ENCODE measurements around the gene CDX2.

The CDX2 gene

DNA sequence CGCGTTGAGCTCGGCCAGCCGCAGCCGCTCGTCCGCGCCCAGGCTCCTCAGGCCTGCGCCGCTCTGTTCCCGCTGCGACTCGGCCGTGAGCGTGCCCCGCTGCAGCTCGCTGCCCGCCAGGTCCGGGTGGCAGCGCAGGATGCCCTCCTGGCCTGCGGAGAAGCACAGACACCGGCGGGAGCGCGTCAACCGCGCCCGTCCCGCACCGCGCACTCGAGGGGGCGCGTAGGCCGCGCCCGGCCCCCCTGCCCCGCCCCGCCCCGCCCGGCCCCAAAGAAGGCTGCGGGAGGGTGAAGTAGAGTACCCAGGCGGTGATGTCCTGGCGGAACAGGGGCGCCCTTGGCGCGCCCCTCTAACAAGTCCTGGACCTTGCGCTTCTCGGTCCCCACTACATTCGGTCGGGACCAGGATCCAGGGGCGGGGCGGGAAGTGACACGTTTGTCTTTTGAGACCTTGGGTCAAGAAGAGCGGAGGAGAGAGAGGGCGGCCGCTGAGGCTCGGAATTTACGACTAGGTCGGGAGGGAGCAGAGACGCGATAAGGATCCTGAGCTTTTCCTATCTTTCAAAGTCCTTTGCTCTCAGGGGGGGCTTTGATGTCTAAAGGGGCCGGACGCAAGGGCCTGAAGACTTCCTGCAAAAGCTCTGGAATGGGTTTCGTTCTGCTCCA, 9.3 kb upstream of the CDX2 start:
- no peak for DNase-seq (ENCODE audit: low read depth)

DNA sequence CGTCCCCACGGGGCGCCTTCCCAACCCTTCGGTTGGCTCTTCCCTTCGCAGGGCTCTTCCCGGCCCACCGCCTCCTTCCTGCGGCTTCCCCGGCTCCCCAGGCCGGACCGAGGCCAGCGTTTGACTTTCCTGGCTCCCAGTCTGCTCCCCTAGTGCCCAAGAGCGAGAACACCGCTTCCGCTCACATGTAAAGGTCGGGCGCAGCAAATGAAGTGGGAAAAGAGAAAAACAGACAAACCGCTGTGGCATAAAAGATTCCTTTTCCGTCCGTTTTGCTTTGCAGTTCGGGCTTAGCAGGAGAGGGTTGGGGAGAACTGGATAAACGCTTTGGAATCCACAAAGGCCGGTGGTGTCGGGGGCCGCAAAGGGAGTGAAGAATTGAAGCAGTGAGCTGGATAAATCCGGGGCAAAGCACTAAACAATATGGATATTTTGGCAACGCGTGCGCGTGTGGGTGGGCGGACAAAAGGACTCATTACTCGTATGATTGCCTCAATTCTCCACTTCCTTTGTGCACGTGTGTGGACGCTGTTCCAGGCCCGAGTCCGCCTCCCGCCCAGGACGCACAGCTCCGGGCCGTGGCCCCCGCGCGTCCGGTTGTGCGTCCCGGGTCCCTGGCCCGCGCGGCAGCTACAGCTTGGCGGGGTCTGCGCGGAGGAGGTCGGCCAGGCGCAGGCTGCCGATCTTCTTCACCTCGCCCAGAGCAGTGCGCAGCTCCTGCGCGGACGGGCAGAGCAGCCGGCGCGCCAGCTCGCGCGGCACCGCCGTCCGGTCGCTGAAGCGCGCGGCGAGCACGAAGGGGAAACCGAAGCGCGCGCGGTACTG, 8.6 kb upstream of the CDX2 start:
- DNase-seq (ENCODE audit: low read depth): no peak

DNA sequence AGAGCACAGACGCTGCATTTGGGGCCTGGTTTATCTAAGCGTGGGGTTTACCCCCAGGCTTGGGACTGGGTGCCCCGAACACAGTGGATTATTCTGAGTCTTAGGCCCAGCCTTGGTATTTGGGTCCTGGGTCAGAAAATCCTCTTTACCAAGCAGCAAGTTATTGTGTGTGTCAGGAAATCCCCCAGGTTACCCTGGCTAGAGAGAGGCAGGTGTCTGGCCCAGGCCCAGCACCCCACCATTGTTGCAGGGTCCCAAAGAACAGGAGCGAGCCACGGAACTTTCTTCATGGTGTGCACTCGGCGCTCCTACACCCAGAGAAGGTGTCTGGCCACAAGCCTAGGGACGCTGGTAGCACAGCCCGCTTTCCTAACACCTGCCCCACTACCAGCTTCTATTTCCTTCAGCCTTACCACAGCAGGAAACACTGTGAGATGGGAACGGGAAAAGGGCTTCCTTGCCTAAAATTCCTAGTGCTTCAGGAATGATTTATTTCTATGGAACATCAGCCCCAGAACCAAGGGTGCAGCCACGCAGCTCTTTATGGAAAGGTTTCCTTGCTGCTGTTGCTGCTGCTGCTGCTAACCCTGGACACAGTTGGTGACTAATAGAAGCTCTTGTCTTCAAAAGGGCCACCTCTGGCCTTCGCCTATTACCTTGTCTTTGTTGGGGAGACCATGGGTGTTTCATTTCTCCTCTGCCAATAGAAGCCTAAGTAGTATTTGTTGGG, 7.4 kb upstream of the CDX2 start:
- no peak for DNase-seq (ENCODE audit: low read depth)

DNA sequence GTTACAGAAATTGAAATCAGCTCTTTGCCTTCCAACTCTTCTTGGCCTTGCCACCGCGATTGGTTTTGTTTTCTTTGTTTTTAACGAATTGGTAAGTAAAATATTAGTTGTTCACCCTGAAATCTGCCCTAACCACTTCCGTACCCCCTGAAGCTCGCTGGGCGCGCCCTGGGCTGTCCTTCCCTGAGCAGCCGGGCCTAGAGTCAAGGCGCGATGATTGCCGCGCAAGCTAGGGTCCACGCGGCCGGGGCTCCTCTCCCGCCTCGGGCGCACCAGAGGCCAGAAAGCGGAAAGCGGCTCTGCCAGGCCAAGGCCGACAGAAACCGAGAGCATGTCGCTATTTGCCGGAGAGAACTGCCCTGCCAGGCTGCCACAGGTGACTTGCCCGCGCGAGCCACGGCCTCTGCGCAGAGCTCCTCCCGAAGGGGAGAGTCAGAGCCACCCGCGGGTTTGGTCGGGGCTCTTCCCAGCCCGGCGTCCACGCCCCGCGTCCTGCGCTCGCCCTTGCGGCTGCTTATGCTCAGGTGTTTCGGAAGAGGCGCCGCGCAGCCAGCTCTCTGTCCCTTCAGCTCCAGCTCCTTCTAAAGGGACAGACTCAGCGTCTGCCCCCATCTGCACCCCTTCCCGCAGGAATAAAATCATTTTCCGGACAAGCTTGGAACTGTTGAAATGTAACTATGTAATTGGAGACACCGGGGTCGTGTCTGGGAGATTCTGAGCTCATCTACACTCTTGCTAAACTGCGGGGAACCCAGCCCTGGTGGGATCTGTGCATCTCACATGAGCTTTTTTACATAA, 6.6 kb upstream of the CDX2 start:
- DNase-seq (ENCODE audit: low read depth): no peak

DNA sequence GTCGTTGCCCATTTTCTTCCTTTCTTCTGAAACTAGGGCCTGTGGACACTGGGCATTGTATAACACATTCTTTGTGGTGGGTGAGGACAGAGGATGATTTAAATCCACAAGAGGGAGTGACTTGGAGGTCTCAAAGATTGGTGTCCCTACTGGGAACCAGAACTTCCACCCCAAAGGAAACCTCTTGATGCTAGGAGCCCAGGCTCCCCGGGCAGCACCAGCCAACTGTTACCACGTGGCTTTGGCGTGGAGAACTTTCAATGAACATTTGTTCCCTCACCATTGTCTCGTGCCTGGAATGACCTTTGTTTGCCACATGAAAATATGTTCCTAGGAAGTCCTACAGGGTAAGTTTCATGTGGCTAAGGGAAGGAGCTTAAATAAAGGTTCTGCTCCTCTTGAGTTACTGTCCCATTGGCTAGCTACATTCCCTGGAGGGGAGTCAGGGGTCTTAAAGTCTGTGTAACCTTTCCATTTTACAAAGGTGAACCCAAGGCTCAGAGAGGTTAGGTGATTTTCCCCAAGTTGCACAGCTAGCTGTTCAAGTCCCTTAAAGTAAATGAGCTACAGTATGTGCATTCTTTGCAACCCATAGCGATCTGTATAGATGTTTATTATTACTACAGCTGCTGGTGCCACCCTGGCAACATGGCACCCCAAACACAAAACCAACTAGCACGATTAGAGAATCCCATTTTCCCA, 5.0 kb upstream of the CDX2 start:
- no peak for DNase-seq (ENCODE audit: low read depth)

DNA sequence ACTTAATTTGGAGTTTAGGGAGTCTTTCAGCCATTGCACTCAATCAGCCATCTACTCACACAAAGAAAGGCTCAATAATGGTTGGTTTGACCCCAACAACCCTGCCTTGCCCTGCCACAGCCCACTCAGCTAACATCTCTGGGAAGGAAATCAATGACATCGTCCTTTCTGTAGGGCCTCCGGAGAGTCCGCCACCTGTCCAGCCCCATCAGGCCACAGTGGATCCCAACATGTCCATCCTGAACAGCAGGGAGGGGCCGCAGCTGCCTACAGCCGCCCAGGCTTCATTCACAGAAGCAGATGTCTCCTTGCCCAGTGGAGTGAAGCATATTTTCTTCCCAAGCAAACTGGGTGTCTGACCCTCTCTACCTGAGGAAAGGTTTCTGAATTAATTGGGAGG, 4.2 kb upstream of the CDX2 start:
- DNase-seq (ENCODE audit: low read depth): no peak

DNA sequence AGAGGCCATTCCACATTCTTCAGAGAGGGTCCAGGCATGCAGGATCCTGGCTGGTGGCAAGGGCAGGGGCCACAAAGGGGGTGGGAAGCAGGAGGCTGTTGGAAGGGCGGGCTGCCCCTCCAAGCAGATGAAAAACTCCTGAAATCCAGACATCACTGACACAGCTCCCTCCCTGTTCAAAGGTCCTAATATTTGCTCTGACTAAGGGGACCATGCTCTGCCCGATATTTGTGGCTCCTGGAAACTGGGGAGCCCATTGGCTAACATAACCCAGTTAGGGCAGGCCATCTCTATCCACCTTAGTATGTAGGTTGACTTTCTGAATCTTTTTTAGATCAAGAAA, 3.3 kb upstream of the CDX2 start:
- no peak for DNase-seq (ENCODE audit: low read depth)

DNA sequence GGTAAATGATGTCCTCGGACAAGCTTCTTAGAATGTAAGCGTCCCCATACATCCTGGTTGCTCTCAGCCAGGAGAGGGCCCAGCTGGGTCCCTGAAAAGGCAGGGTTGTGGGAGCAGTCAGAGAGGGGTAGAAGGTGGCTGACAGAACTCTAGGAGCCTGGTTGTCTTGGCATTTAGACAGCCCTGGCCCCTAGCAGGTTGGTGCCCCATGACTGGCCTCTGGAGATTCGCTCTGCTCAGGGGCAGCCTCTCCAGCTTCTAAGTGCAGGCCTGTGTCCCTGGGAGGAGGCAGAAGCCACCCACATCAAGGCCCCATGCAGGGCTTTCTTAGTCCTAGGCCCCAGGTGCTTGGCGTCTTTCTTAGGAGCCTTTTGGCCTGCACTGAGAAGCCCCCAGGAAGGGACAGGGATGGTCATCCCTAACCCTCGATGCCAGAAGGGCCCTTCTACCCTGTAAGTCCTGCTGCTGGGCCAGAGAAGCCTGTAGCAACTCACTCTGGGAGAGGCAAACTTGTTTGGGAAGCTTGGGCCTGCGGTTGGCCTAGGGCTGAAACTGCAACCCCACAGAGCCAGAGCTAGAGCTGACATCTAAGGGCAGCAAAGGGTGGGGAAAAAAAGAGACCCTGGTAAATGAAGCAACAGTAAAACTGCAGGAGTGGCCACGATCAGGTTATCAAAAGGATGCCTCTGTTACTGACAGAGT, 2.8 kb upstream of the CDX2 start:
- DNase-seq (ENCODE audit: low read depth): no peak

DNA sequence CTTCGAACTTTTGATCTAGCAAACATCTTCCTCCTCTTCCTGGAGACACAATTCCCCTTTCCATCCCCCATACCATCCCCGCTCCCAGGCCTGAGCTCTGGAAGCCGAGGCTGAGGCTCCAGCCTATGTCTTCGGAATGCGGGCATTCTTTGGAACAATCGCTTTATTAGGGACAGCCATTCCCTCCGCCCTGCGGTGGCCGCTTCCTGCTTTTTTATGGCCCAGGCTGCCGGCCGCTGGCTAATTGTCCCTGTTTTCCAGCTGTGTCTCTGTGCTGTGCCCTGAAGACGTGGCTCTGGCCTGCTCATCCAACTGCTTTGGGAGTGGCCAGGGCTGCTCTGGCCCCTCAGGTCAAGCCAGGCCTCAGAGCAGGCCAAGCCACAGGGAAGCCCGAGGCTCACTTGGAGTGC, 2.1 kb upstream of the CDX2 start:
- no peak for DNase-seq (ENCODE audit: low read depth)

DNA sequence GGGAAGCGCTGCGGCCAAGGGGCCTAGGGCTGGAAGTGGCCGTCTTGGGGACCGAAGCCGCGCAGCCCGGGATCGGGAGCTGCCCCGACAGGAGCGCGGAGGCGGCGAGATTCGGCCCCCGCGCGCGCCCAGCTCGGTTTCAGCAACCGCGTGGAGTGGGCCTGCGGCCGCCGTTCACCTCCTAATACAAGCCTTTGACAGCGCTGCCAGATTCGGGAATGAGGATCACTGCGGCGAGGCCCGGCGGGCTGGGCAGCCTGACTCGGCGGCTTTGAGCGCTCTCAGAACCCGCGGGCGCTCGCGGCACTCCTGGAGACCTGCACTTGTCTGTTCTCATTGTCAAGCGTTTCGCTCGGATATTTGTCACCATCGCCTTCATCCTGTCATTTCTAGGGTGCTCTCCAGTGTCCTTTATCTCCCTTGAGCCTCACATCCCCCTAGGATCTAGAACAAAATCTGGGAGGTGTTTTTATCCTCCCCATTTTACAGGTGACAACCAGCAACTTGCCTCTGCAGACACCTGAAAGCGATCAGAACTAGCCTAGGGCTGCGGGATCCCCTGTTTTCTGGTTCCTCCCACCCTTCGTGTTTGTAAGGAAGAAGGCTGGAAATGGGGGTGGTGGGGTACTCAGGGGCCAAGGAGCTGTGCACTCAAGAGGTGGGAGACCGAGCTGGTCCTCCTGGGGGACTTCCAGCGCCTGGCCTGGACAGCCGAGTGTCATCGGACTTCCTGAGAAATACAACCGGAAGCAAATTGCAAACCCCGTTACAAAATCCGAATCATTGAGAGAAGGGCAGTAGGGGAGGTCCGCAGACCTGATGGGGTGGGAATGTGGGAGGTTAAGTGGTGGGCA, 1.5 kb upstream of the CDX2 start:
- no peak for DNase-seq (ENCODE audit: low read depth)

DNA sequence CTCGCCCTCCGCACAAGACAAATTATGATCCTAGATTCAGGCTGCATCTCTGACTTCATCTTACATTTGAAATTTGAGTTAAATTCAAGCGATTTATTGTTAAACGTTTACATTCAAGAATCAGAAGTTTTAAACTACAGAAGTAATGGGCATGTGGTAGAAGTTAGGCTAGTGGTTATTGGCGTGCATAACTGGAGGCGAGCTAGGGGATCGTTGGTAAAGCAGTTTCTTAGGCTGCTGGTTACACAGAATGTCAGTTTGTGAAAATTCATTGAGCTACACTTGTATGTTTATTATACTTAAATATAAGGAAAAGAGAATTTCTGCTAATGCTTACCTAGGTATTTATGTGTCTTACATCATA, 733 bp upstream of the CDX2 start:
- no peak for DNase-seq (ENCODE audit: low read depth)

DNA sequence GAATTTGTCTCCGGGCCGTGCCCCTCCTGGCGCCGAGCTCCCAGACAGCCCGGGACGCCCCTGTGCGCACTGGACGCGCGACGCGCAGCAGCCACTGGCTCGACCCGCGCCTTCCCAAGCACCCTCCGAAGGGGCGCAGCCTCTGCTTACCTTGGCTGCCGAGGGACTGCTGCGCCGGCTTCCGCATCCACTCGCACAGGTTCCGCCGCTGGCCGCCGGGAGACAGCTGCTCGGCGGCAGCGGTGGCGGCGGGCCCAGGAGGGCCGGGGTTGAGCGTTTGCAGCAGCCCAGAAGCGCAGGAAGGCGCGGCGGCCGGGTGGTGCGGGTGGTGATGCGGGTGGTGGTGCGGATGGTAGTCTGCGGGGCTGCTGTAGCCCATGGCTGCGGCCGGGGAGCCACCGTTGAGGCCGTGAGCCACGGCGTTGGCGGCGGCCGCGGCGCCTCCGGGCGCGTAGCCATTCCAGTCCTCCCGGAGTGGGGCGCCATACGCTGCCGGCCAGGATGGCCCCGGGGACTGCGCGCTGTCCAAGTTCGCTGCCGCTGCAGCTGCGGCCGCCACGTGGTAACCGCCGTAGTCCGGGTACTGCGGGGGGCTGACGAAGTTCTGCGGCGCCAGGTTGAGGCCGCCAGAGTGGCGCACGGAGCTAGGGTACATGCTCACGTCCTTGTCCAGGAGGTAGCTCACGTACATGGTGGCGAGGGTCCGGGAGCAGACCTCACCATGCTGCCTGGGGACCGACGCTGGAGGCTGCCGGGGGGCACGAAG, 616 bp downstream of the CDX2 start:
- no peak for DNase-seq (ENCODE audit: low read depth)

DNA sequence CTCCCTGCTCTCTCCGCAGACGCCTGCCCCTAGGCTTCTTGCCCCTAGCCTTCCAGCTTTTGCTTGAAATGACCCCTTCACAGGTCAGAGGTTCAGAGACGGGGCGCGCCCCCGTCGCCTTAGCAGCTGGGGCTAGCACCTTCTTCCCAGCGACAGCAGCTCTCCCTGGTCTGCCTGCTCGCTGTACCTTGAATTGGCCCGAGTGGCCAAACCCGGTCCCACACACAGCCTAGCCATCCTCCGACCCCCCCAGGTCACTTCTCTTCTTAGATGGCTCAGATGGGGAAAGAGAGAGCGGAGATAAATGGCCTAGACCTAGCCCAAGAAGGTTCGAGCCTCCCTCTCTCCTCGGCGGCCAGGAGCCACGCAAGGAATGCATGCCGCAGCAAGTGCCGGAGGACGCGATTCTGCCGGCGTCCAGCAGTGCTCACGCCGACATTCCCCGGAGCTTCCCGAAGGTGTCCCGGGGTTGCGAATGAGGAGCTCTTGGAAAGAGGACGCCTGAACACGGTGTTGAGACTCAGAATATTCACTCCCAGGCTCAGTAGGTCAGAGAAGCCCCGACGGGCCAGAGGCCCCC, 1.3 kb downstream of the CDX2 start:
- DNase-seq (ENCODE audit: low read depth): no peak

DNA sequence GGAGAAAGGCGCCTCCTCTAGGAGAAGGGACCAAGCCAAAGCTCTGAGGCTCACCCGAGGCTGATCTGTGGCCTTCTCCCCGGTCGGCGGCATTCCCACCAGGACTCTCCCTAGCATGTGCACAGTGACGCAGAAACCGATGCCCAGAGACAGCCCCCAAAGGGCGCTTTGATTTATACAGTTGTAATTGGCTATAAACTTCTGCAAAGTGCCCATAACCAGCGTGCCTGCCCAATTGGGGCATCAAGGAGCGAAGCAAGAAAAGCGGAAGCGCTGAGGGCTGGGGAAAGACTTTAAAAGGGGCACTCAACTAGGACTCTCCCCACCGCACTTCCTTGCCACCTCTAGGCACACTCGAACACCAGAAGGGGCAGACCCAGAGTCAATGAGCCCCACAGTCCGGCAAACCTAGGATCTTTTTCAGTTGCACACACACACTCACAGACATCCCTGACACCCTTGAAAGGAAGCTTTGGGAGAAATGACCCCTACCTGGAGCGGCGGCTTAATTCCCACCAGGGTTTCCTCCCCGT, 1.8 kb downstream of the CDX2 start:
- DNase-seq (ENCODE audit: low read depth): no peak

DNA sequence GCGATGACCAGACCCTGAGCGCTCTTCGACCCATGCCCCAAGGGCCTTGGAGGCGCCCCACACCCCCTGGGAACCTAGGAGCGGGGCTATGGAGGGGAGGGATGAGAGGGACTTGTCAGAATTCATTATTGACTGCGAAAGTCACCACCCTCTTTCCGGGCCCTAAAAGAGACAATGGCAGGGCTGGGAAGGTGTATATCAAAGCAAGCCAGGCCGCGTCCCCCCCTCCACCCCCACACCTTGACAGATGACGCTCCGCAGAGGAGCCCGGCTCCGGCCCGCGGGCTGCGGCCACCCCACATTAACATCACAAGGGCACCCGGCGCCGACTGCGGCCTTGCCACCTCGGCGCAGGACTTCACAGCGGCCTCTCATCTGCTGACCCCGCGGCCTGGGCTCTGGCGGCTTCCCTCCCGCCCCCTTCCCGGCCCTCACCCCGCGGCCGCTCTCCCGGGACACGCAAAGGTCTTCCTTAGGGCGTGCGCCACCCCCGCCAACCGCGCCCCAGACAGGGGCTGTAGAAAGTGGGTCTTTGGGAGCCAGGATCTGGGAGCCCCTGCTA, 2.4 kb downstream of the CDX2 start:
- DNase-seq (ENCODE audit: low read depth): no peak

DNA sequence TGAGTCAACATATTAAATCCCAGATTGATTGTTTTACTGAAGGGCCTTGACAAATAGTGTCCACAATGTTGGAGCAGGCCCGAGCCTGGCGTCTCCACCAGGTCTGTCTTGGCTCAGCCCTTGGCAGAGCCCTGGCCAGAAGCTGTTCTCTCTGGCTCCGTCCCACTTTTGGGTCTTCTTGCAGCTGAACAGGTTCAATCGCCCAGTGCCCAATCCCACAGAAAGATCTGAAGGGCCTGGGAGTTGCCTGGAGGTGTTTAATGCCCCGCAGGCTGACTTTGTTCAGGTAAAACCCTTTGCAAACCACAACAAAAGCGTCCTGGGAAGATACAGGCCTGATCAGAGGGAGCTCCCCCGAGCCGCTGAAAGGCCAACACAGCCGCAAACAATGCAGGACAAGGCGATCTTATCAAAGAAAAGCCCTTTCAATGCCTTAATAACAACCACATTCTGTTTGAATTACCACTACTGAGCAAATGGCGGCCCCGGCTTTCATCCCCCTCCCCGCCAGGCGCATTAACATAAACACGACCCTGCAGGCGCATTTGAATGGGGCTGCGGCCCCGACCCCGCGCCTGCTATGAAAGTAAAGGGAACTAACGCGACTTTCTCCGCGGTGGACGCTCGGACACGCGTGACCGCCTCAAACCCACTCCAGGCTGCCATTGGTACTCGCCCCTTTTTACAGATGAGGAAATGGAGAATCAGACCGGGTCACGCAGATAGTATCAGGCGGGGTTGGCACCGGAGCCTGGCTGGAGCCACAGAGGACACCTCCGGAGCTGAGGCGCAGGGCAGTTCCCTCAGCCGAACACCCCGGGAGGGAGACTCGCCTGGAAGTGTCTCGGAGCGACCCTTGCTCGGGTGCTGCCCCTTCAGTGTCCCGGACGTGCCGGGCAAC, 3.1 kb downstream of the CDX2 start:
- DNase-seq (ENCODE audit: low read depth): no peak

DNA sequence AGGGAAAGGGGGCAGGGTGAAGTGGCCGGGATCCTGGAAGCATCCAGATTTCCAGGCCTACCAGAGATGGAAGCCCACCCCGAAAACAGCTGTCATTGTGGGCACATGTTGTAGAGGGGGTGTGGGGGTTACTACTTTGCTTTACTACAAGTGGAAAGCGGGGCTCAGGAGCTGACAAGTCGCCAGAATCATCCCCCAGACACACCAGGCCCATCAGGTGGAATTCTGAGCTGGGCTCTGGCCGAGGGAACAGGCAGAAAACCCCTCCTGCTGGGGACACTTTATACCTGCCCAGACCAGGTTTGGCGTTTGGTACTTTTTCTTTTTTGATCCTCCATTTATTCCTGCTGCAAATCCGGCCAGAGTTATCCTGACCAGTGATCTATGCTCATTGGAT, 3.8 kb downstream of the CDX2 start:
- DNase-seq (ENCODE audit: low read depth): no peak
